Lung (tissue), 12 donors: ENCODE measurements around the gene PTPA. TPM values are rescaled to one million over a fixed set of nuclear protein-coding genes. Genes with fewer than 3 reads are reported as not detected.

Experiments used
- ATAC-seq: fragments of 200-7000 bp; cut with Tn5 transposase; one replicate; pipeline ENCODE4 v1.9.1; 2020; ENCODE audit warnings: moderate number of reproducible peaks; ENCODE audit not compliant: insufficient read depth, low FRiP score
- DNase-seq, 3 donors: peaks; one replicate each; pipeline ENCODE4 v3.0.0-alpha.2; 2013 to 2017
- H3K27ac ChIP-seq, 2 donors: one replicate each; pipeline ENCODE4 v1.5.1; 2013; ENCODE audit warnings: mild to moderate bottlenecking in 2 of 2, moderate library complexity in 2 of 2, control low read depth in 1 of 2, inconsistent platforms in 1 of 2, low read depth in 1 of 2, low read length in 1 of 2
- H3K27me3 ChIP-seq, 3 donors: one replicate each; pipeline ENCODE4 v1.5.1; 2013; ENCODE audit warnings: low read length in 2 of 3; ENCODE audit not compliant: control insufficient read depth in 3 of 3, insufficient read depth in 3 of 3
- H3K36me3 ChIP-seq, 4 donors: one replicate each; pipeline ENCODE4 v1.5.1; 2013; ENCODE audit warnings: low read length in 4 of 4, mild to moderate bottlenecking in 1 of 4, moderate library complexity in 1 of 4; ENCODE audit not compliant: control insufficient read depth in 4 of 4, insufficient read depth in 4 of 4
- H3K4me1 ChIP-seq, 5 donors: one replicate each; pipeline ENCODE4 v1.5.1; 2013; ENCODE audit warnings: low read length in 5 of 5, mild to moderate bottlenecking in 2 of 5, moderate library complexity in 1 of 5; ENCODE audit not compliant: control insufficient read depth in 5 of 5, insufficient read depth in 5 of 5
- H3K4me3 ChIP-seq: one replicate; pipeline ENCODE4 v1.5.1; 2013; ENCODE audit warnings: mild to moderate bottlenecking, control low read depth, moderate library complexity
- H3K9ac ChIP-seq, 2 donors: one replicate each; pipeline ENCODE4 v1.5.1; 2013; ENCODE audit warnings: low read length in 2 of 2, control low read depth in 1 of 2; ENCODE audit not compliant: insufficient read depth in 1 of 2
- H3K9me3 ChIP-seq, 4 donors: one replicate each; pipeline ENCODE4 v1.5.1; 2013; ENCODE audit warnings: low read length in 3 of 4, mild to moderate bottlenecking in 1 of 4, moderate library complexity in 1 of 4; ENCODE audit not compliant: control insufficient read depth in 4 of 4, insufficient read depth in 3 of 4
- WGBS, 2 donors: extraction: QIAGEN DNeasy Blood & Tissue Kit; methylation state at CpG; one replicate each; pipeline ENCODE4 v1.1.7; 2013; 5-methylcytosine and 5-hydroxymethylcytosine counted together
- polyA plus RNA-seq, 2 donors: library from polyadenylated mRNA; stranded (reverse); fragments of 200-250 nt; gene quantifications; one replicate each; pipeline ENCODE4 v1.2.1, GENCODE V29; 2013
- total RNA-seq, 2 donors: library from RNA; depleted of rRNA in 1 of 2; stranded (reverse); fragments of >200 nt in 1 of 2; gene quantifications; one replicate each; pipeline ENCODE4 v1.2.1, GENCODE V29; 2014 to 2021
- TF ChIP-seq, protein P1 (sequence below): IDR thresholded peaks from 2 replicates; pipeline ENCODE4 v1.5.1; 2012; ENCODE audit warnings: mild to moderate bottlenecking; ENCODE audit errors: control extremely low read depth, extremely low read depth
- donor health status: control.
- donor health status: control.
- donor health status: Bipolar disorder and iron deficiency.
- donor health status: healthy.
- donor health status: DM: yes; HTN: yes; CAD: no.

PTPA gene
- total and polyA plus RNA-seq, 4 donors: 62.5 to 145 (median 116) TPM

GRCh38 chr9:129143031-129143927 is 32.1 kb downstream of the PTPA start:
- Histone ChIP-seq H3K36me3 (peaks cover 0 to 20% (median 12%) of the 10 kb centered on the region in 4 donors), H3K27ac (peak overlapping the region; percentile 91 to 100), H3K27me3 (no peaks in the 10 kb centered on the region), H3K9ac (peak overlapping the region in 1 of 2 donors; percentile 38), H3K4me3 (no peak overlapping the region), H3K4me1 (peaks cover 16 to 80% (median 44%) of the 10 kb centered on the region in 5 donors), H3K9me3 (no peaks in the 10 kb centered on the region)
- ATAC-seq: peak; percentile 5
- TF ChIP-seq, protein P1, sequence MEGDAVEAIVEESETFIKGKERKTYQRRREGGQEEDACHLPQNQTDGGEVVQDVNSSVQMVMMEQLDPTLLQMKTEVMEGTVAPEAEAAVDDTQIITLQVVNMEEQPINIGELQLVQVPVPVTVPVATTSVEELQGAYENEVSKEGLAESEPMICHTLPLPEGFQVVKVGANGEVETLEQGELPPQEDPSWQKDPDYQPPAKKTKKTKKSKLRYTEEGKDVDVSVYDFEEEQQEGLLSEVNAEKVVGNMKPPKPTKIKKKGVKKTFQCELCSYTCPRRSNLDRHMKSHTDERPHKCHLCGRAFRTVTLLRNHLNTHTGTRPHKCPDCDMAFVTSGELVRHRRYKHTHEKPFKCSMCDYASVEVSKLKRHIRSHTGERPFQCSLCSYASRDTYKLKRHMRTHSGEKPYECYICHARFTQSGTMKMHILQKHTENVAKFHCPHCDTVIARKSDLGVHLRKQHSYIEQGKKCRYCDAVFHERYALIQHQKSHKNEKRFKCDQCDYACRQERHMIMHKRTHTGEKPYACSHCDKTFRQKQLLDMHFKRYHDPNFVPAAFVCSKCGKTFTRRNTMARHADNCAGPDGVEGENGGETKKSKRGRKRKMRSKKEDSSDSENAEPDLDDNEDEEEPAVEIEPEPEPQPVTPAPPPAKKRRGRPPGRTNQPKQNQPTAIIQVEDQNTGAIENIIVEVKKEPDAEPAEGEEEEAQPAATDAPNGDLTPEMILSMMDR: peak; percentile 56
- 35 to 50% methylated on average over 14 of the region's 14 CpGs for WGBS, 2 donors
- DNase-seq: peak; percentile 92 to 96 (median 94)

GRCh38 chr9:129145316-129145715 is 34.1 kb downstream of the PTPA start:
- 72 to 75% methylated on average over 2 of the region's 2 CpGs for WGBS, 2 donors
- H3K4me3 ChIP-seq: no peak overlapping the region

GRCh38 chr9:129145841-129146292 is 34.7 kb downstream of the PTPA start:
- Histone ChIP-seq H3K4me3 (no peak overlapping the region), H3K9ac (peak overlapping the region in 1 of 2 donors; percentile 79), H3K27me3 (no peaks in the 10 kb centered on the region), H3K4me1 (peaks cover 11 to 57% (median 36%) of the 10 kb centered on the region in 5 donors), H3K27ac (peak overlapping the region; percentile 73 to 78), H3K9me3 (no peaks in the 10 kb centered on the region), H3K36me3 (peaks cover 0 to 32% (median 13%) of the 10 kb centered on the region in 4 donors)
- ATAC-seq: no peak
- DNase-seq: peak; percentile 81 to 83 (median 82)
- TF ChIP-seq, protein P1: no peak
- WGBS, 2 donors: 57 to 82% methylated on average over 7 of the region's 7 CpGs

More at GRCh38 chr9:129145316-129145715, 34.1 kb downstream of the PTPA start:
- H3K9ac ChIP-seq: peak overlapping the region in 1 of 2 donors; percentile 11
- H3K27me3 ChIP-seq: no peaks in the 10 kb centered on the region
- TF ChIP-seq, protein P1: no peak
- DNase-seq: peak in 1 of 3 donors; percentile 17
- H3K27ac ChIP-seq: peak overlapping the region; percentile 73 to 78
- H3K9me3 ChIP-seq: no peaks in the 10 kb centered on the region
- peaks cover 0 to 31% (median 13%) of the 10 kb centered on the region in 4 donors for H3K36me3 ChIP-seq
- no peak for ATAC-seq
- H3K4me1 ChIP-seq: peaks cover 16 to 62% (median 39%) of the 10 kb centered on the region in 5 donors
